ENCODE measurements around the gene PYGB.
A peak's percentile ranks its signal among the peaks of the same experiment; 100 is the strongest.

PYGB gene

DNA sequence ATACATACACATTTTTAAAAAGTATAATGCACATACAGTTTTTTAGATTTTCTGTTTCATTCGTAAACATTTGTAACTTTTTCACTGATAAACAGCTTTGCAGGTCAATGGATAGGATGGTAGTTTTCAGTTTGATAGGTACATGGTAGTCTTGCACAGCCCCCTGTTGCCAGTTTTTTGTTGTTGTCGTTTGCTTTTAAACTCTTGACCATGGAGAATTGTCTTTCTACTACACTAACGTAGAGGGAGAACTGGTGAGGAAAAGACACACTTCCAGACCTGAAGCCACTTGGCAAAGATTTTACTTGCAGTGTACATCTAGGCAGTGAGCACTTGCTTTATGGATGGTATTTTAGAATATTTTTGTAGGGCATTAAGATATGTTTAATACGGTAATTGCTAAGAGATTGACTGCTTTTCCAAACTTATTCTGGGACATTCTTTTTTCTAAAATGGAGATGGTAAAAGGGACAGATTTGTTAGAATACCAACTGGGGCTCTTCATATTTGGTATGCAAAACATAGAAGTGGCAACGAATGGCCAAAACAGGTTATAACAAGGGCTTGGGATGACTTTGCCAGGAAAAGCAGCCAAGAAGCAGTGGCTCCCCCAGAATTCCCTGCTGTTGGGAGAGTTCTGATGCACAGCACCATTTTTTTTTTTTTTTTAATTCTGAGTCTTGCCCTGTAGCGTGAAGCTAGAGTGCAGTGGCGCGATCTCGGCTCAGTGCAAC lies 1.5 kb downstream of the PYGB start:
- DNase-seq = no peak

DNA sequence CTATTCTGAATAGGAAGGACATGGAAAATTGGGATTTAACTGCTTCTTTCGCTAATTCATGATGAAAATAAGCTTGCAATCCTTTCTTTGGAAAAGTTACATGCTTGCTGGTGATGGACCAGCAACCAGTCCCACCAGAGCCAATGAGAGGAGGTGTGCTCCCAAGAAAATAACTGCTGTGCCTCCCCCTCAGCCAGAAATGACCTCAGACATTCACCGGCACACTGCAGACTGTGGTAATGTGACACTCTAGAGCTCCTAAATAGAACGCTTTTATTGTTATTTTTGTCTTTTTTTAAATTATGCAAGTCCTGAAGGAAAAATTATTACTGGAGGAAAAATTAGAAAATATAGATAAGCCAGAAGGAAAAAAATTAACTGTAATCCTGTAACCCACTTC lies 2.6 kb downstream of the PYGB start:
- no peak for DNase-seq

- DNase-seq = no peak
Measured at GRCh38 chr20:25251019-25251418, 3.1 kb downstream of the PYGB start.

DNA sequence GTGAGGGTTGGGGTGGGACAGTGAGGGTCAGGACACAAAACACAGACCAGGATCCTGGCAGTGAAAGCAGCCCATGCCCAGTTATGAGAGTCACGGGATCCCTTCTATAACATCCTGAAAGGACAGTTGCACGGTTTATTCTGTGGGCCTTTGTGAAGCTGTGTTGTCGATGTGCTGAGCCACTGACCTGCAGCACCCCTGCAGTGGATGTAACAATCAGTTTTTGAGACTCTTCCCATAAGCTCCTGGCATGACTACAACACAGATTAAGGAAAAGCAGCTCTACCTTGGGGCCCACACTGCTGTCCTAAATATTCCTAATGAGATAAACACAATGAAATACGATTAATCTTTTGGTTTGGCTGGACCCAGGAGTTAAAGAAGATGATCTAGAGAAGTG lies 3.7 kb downstream of the PYGB start:
- DNase-seq = no peak

DNA sequence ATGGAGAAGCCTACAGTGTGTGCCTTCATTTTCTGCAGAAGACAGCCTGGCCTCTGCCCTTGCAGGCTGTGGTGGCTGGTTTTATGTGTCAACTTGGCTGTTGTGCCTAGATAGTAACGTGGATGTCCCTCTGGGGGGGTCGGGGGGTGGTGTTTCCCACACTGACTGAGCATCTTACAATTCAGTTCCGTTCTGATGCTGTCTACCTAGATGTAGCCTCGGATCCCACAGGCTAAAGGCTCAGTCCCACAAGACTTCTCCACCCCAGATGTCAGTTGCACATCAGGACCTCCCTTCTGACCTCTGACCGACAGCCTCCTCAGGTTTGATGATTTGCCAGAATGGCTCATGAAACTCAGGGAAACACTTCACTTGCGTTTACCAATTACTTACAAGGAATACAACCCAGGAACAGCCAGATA lies 4.4 kb downstream of the PYGB start:
- no peak for DNase-seq

DNA sequence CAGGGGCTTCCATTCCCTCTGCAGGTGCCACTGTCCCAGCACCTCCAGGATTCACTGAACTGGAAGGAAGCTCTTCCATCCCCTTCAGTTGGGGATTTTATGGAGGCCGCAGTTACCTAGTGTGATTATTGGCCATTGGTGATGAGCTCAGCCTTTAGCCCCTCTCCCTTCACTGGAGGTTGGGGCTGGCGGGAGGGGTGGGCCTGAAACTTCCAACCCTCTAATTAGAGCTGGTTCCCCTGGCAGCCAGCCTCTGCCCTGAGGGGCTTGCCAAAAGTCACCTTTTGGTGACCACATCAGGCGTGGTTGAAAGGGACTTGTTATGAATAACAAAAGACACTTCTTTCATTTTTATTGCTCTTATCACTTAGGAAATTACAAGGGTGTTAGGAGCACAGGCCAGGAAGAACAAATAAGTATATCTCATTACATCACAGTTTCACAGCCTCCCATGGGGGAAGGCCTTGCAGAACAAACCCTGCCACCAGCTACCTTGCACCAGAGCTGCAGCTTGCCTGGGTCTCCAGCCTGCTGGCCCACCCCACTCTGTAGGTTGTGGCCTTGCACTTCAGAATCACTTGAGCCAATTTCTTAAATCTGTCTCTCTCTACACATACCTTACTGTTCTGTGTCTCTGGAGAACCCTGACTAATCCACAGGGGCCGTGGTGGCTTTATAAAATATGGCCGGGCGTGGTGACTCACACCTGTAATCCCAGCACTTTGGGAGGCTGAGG lies 5.0 kb downstream of the PYGB start:
- DNase-seq = no peak

DNA sequence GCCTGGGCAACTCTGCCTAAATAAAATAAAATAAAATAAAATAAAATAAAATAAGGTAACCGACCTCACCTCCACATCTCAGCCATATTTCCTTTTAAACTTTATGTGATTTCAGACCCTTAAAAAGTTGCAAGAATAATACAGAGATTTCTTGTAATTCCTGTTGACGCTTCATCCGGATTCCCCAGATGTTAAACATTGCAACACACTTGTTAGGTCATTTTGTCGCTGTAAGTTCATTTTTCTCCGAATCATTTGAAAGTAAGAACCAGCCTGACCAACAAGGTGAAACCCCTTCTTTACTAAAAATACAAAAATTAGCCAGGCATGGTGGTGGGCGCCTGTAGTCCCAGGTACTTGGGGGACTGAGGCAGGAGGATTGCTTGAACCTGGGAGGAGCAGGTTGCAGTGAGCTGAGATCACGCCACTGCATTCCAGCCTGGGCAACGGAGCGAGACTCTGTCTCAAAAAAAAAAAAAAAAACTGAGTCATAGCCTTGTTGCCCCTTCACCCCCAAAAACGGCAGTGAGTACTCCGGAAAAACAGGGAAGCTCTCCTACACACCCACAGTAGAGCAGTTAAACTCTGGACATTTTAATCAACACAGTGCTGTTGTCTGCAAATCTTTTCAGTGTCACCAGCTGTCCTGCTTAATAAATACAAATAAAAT lies 5.9 kb downstream of the PYGB start:
- DNase-seq = no peak

GRCh38 chr20:25254571-25254970 lies 6.7 kb downstream of the PYGB start:
- no peak for DNase-seq

GRCh38 chr20:25254986-25255680 lies 7.2 kb downstream of the PYGB start:
- DNase-seq = no peak

DNA sequence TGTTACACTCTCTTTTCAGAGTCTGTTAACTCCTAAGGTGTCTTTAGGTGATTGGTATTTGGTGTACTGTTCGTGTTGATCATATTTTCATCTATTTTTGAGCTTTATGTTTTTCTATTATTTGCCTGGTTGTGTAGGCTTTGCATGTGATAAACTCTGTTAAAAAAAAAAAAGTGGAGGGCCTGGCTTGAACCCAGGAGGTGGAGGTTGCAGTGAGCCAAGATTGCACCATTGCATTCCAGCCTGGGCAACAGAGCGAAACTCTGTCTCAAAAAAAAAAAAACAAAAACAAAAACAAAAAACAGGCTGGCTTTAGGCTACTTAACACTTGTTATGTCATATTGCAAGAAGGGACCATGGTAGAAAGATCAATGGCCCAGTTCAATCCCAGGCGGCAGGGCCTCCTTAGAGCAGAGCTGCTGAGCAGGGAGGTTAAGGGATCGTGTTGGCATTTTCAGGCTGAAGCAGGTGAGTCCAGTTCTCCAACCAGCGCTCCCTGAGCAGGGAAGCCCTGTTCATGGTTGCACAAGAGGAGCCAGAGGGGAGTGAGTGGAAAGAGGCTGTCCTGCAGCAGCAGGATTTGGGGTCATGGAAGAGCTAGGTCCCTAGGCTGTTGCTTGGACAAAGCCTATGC lies 8.5 kb downstream of the PYGB start:
- no peak for DNase-seq

GRCh38 chr20:25257130-25257529 lies 9.2 kb downstream of the PYGB start:
- no peak for DNase-seq

DNA sequence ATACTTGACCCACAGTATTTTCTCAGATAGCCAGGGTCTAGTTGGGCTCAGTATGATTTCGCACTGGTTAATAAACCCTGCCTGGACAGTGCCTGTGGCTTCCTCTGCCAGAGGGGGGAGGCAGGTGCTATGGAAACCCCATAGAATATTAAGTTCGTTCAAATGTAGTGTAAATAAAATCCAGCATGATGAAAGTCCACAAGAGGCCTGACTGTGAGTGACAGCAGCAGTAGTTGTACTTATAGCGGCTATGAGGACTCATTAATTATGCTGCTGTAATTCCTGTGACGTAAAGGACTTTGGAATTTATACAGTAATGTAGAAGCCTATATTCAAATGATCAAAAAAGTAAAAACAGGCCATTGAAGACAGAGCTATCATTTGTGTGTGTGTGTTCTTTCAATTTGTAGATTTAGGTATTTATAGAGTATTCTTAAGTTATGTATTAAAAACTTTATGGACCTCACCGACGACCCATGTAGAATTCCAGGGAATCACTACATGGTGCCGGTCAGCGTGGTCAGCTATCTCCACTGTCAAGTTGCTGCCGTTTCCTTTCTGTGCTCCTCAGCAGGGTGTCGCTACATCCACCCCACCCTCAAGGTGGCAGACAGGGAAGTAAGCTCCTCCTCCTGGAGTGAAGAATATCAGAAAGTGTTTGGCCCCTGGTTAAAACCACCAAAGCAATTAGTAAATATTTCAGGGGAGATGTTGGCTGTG lies 10.0 kb downstream of the PYGB start:
- no peak for DNase-seq

DNA sequence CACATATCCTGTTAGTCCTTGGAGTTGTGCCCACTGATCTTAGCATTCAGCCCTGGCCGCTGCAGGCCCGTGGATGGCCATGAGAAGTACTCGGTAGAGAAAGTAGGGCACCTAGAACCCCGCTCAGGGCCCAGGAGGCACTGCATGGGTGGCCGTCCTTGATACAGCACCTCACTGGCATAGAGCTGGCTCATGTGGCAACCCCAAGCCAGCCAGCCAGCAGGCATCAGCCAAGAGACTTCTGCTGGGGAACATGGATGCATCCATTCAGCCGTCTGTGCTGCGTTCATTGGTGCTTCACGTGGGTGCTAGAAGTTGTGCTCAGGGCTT lies 10.6 kb downstream of the PYGB start:
- no peak for DNase-seq

- no peak for DNase-seq
Measured at GRCh38 chr20:25258828-25259227, 10.9 kb downstream of the PYGB start.

DNA sequence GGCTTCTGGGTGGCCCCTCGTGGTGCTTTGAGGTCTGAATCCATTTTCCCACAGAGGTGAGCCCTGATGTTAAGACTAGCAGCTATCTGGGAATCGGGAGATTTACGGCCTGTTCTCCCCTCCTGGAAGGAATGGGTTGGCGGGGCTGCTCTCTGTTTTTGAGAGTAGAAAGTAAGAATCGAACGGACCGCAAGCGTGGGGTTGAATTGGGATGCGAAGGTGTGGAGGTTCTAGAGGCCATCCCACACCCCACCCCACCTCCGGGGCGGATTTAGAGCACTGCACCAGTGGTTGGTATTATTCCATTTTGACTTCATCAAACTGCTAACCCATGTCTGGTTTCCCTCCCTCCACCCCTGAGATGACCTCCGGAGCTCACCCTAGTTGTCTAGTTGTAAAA lies 11.5 kb downstream of the PYGB start:
- no peak for DNase-seq

GRCh38 chr20:25259788-25260254 lies 11.9 kb downstream of the PYGB start:
- no peak for DNase-seq

DNA sequence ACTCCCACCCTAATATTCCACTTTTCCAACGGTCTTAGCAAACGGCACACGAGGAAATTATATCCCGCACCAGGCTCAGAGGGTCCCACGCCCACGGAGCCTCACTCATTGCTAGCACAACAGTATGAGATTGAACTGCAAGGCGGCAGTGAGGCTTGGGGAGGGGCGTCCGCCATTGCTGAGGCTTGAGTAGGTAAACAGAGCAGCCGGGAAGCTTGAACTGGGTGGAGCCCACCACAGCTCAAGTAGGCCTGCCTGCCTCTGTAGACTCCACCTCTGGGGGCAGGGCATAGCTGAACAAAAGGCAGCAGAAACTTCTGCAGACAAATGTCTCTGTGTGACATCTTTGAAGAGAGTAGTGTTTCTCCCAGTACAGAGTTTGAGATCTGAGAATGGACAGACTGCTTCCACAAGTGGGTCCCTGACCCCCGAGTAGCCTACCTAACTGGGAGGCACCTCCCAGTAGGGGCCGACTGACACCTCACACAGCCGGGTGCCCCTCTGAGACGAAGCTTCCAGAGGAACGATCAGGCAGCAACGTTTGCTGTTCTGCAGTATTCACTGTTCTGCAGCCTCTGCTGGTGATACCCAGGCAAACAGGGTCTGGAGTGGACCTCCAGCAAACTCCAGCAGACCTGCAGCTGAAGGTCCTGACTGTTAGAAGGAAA lies 13.0 kb downstream of the PYGB start:
- peak; percentile 29 for DNase-seq

- no peak for DNase-seq
Measured at GRCh38 chr20:25269057-25269832, 21.4 kb downstream of the PYGB start.

DNA sequence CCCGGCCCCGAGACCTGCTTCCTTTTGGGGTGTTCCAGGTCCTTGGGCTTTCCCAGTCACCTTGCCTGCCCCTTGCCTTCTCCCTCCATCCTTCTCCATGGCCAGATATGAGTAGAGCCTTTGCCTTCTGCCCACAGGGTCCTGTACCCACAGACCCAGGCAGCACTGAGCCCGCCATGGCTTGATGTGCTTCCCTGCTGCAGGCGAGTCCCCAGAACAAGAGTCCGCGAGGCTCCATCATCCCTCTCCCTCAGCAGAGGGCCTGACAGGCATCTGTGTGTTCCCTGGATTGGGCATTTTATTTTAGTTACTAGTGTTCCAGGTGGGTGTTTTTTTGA lies 21.9 kb downstream of the PYGB start:
- DNase-seq = no peak

DNA sequence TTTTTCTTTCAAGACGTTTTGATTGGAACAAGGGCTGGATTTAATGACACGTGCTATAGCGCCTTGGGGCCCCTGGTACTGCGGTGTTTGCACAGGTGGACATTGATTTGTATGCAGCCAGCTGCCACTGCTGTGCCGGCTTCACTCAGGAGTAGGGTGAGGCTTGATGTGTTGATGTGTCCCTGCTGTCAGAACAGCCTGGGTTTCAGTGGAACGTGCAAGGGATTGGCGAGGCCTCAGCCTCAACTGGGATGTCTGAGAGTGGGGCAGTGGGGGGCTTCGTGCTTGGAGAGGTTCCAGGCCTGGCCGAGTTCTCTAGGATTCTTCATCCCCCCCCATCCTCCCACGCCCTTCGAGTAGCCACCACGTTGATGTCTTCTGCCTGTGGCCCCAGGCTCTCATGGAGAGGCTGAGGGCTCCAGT lies 23.0 kb downstream of the PYGB start:
- DNase-seq = no peak
